A172 (cell line): ENCODE measurements around the gene FGF11. TPM values are rescaled to one million over a fixed set of nuclear protein-coding genes. Genes with fewer than 3 reads are reported as not detected.

Experiments used
- DNase-seq: peaks from one replicate; pipeline ENCODE4 v3.0.0-alpha.2; 2015; ENCODE audit warnings: low spot score
- total RNA-seq: library from RNA; depleted of rRNA; stranded (reverse); fragments of >200 nt; shearing (Covaris generic); gene quantifications from 2 replicates; pipeline ENCODE4 v1.2.3, GENCODE V29; 2014; rRNA removed

FGF11 gene
- 0.89 TPM in 1 of 2 replicates, not detected in the other for total RNA-seq

- no peak for DNase-seq
Observed at GRCh38 chr17:7439462-7440112, at the start of gene FGF11. Gene FGF11, plus strand, starts transcription at chr17:7439512. Its CDS starts 109 bp downstream, at chr17:7439621.

GRCh38 chr17:7389924-7390910 is 49.1 kb upstream of the FGF11 start:
- DNase-seq, result no peak

- no peak for DNase-seq
Observed at GRCh38 chr17:7391307-7391706, 48.0 kb upstream of the FGF11 start.

- no peak for DNase-seq
Observed at GRCh38 chr17:7392696-7393612, 46.4 kb upstream of the FGF11 start.

GRCh38 chr17:7393613-7394451 is 45.5 kb upstream of the FGF11 start:
- peak; percentile 53 for DNase-seq

- peak; percentile 74 for DNase-seq
Observed at GRCh38 chr17:7394452-7395191, 44.7 kb upstream of the FGF11 start, which contains the start of gene PLSCR3. Gene PLSCR3, minus strand, starts transcription at chr17:7394525. Its CDS starts 415 bp downstream, at chr17:7394110.

- no peak for DNase-seq
Observed at GRCh38 chr17:7396147-7396546, 43.2 kb upstream of the FGF11 start.

DNA sequence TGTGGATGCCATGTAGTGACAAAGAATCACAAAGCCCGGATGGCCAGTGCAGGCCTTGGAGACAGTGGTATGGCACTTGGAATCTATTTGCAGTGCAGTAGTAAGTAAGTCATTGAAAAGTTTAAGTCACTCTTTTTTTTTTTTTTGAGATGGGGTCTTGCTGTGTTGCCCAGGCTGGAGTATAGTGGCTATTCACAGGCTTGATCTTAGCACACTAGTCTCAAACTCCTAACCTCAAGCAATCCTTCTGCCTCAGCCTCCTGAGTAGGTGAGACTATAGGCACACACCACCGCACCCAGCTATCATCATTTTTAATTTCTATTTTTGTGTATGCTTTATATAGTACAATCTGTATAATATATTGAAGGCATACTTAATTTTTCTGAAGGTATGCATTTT is 40.7 kb upstream of the FGF11 start:
- no peak for DNase-seq

GRCh38 chr17:7403043-7403726 is 36.1 kb upstream of the FGF11 start:
- DNase-seq, result peak; percentile 18

DNA sequence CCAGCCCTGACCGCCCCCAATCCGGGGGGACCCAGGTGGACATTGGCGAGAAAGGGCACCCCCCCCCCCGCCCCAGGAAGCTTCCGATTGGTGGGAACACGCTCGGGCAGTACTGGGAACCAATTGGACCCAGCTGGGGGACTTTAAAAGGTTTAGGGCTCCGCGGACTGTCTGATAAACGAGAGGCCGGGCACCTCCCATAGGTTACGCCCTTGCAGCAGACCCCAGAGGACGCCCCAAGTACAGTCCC is 35.7 kb upstream of the FGF11 start:
- no peak for DNase-seq

GRCh38 chr17:7403977-7404736 is 35.2 kb upstream of the FGF11 start, which contains the start of gene TMEM256:
Gene TMEM256, minus strand, starts transcription at chr17:7404097. Its CDS starts 13 bp downstream, at chr17:7404084.
- DNase-seq, result peak; percentile 99

DNA sequence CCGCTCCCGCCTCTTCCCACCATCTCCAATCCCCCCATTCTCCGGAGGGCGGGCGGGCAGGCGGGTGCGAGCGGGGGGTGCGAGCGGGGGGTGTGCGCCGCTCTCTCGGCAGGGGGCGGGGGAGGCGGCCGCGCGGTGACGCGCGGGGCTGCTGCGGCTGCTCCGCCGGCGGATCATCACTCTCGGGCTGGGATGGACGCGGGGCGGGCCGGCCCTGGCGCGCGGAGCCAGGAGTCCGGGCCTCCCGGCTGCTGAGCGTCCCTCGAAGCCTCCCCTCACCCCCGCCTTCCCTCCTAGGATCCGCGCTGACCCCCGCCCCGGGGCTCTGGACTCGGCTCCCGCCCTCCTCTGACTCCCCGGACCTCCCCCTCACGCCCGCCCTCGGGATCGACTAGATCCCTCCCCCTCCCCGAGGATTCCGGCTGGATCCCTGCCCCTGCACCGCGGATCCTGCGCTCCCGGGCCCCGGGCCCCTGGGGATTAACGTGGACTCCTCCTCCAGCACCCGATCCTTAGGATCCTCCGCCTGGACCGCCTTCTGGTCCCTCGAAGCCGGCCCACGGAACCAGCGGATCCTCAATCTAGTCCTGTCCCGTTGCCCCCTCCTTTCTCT is 34.5 kb upstream of the FGF11 start:
- DNase-seq, result no peak

DNA sequence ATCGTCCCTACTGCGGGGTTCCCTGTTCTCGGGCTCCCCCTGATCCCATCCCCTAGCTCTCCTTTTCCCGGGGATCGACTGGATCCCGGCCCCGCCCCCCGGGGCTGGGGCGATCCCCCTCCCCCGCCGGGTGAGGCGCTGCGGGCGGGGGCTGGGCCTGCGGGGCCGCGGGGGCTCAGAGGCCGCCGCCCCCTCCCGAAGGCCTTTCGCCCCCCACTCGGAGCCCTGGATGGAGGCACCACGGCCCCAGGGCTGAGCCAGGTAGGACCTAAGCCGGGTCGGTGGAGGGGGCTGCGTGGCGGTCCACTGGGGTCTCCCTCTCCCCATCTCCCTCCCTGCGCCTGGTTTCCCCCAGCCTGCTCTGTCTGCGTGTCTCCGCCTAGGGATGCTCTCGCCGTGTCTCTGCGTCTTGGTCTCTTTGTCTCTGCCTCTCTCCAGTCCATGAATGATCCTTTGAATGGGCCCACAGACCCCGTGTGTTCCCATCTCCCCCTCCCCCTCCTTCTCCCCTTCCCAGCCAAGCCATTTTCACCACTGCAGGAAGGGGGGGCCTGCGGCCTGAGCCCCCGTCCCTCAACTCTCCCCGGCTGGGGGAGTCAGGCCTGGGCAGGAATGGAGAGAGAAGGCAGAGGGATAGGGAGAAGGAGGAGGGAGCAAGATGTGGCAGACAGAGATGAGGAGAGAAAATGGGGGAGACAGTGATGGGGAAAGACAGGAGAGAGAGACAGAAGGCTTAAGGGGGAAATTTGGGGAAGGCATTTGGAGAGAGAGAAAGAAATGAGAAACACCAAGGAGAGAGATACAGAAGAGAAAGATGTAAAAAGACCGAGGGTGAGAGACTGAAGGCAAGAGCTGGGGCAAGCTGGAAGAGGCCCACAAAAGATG is 33.7 kb upstream of the FGF11 start:
- DNase-seq, result no peak

- DNase-seq, result no peak
Observed at GRCh38 chr17:7406235-7406825, 33.0 kb upstream of the FGF11 start.

DNA sequence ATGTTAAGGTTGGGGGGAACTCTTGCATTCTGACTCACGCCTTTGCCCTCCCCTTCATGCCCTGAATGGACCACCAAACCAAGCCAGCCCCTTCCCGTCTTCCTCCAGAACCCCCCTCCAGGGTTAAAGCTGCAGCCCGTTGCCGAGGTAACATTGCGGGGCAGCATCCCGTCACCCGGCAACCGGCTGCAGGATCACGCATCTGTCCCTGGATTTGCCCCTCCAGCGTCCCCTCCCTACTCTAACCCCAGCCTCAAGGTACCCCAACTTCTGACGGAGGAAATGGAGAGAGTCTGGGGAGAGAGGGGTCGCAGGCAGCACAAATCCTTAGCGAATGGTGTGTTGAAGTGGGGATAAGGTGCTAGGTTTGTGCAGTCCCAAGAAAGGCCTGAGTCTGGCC is 32.2 kb upstream of the FGF11 start:
- no peak for DNase-seq

DNA sequence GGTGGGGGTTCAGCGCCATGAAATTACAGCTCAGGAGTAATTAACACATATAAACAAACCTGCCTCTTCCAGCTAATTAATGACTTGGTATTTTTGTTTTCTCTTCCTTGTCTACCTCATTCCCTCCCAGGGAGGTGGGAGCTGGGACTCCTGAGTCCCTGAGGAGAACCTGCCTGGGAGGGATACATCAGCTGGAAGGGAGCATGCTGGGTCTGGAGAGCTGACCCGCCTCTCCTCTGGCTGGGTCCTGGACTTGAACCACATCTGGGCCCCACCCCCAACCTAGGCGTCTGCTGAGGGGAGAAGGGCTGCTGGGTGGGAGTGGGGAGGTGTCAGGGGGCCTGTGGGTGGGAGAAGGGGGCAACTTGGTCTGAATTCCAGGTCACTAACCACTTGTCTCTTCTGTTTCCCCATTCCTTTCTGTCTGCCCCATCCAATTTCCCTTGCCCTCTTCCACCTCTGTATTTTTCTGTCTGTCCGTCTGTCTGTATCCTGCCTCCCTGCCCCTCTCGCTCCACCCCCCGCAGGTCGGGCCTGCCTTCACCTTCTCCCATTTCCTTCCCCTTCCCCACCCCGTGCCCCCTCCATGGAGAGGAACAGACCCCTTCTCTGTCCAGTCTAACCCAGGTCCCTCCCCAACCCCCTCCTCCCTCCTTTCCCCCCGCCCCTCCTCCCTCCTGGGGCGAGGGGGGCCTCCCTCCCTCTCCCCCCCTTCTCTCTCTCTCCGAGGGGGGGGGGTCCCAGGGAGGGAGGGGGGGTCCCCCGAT is 31.6 kb upstream of the FGF11 start, which contains the start of gene NLGN2:
Gene NLGN2 (plus strand): TSS at position 361 of the 767 bp plus-strand sequence. CDS start 411 bp downstream, outside the sequence.
- DNase-seq, result no peak
